NCI-H748 (cell line): Measurements from ENCODE around the gene CCL16.

ENCODE experiments used
- DNase-seq: peaks from one replicate; lab custom pipeline; 2025; ENCODE audit not compliant: unreplicated experiment; lab: John Stamatoyannopoulos, UW

CCL16 gene

GRCh38 chr17:35988164-35988563, 6.9 kb upstream of the CCL16 start:
- no peak for DNase-seq

GRCh38 chr17:35986643-35987042, 5.3 kb upstream of the CCL16 start, which contains the start of gene CCL14:
TSS of gene CCL14 (minus strand) at chr17:35986729. CDS start at chr17:35986649, 80 bp downstream.
- DNase-seq: no peak

- no peak for DNase-seq
Observed at GRCh38 chr17:35984140-35984539, 2.8 kb upstream of the CCL16 start.

GRCh38 chr17:35982409-35983191, 1.3 kb upstream of the CCL16 start:
- DNase-seq: no peak

- DNase-seq: no peak
Observed at GRCh38 chr17:35981908-35982330, 622 bp upstream of the CCL16 start.

GRCh38 chr17:35978346-35978745, 3.0 kb downstream of the CCL16 start:
- no peak for DNase-seq

- no peak for DNase-seq
Observed at GRCh38 chr17:35977509-35977908, 3.8 kb downstream of the CCL16 start.

- no peak for DNase-seq
Observed at GRCh38 chr17:35973333-35974260, 7.7 kb downstream of the CCL16 start.

GRCh38 chr17:35972945-35973332, 8.4 kb downstream of the CCL16 start:
- DNase-seq: no peak

GRCh38 chr17:35972535-35972934, 8.8 kb downstream of the CCL16 start:
- DNase-seq: no peak

GRCh38 chr17:35972066-35972465, 9.2 kb downstream of the CCL16 start:
- DNase-seq: no peak

- peak; percentile 71 for DNase-seq
Observed at GRCh38 chr17:35969558-35970380, 11.5 kb downstream of the CCL16 start.

GRCh38 chr17:35968520-35969054, 12.7 kb downstream of the CCL16 start:
- DNase-seq: no peak

GRCh38 chr17:35965272-35965671, 16.0 kb downstream of the CCL16 start:
- no peak for DNase-seq

GRCh38 chr17:35963663-35964062, 17.6 kb downstream of the CCL16 start:
- DNase-seq: no peak

GRCh38 chr17:35953720-35954119, 27.6 kb downstream of the CCL16 start:
- DNase-seq: no peak

- DNase-seq: no peak
Observed at GRCh38 chr17:35949401-35949800, 31.9 kb downstream of the CCL16 start.

GRCh38 chr17:35948092-35948491, 33.2 kb downstream of the CCL16 start:
- DNase-seq: no peak

- peak; percentile 67 for DNase-seq
Observed at GRCh38 chr17:35947156-35947585, 34.1 kb downstream of the CCL16 start.

GRCh38 chr17:35944151-35944550, 37.1 kb downstream of the CCL16 start:
- no peak for DNase-seq

GRCh38 chr17:35943537-35943936, 37.8 kb downstream of the CCL16 start, which contains the start of gene LYZL6:
TSS of gene LYZL6 (minus strand) at chr17:35943713. CDS start at chr17:35939356, 4,357 bp downstream.
- DNase-seq: no peak
